Activated naive CD4-positive, alpha-beta T cell treated with anti-CD3 and anti-CD28 coated beads, Interleukin-2, amount 50 U/mL, for 72 hours (primary cell): ENCODE measurements around the gene CDK5RAP3. TPM values are rescaled to one million over a fixed set of nuclear protein-coding genes. Genes with fewer than 3 reads are reported as not detected.

Experiments
- ATAC-seq, 2 donors: fragments of 150-1000 bp; cut with Tn5 transposase; 2 replicates each; pipeline ENCODE4 v1.10.0; 2021; ENCODE audit warnings: mild to moderate bottlenecking in 2 of 2, moderate library complexity in 2 of 2
- DNase-seq, 2 donors: peaks; one replicate each; pipeline ENCODE4 v3.0.0; 2021 to 2022; ENCODE audit warnings: low spot score in 2 of 2
- H3K27ac Mint-ChIP-seq, 2 donors: one replicate each; pipeline ENCODE4 v1.8.0; 2022; ENCODE audit warnings: mild to moderate bottlenecking in 2 of 2, mixed read lengths in 2 of 2
- H3K36me3 Mint-ChIP-seq, 2 donors: one replicate each; pipeline ENCODE4 v1.8.0; 2022; ENCODE audit warnings: mixed read lengths in 2 of 2
- H3K9me3 Mint-ChIP-seq, 2 donors: one replicate each; pipeline ENCODE4 v1.8.0; 2022; ENCODE audit warnings: mixed read lengths in 2 of 2
- total RNA-seq, 2 donors: library from RNA; stranded (reverse); gene quantifications; one replicate each; pipeline ENCODE4 v1.2.3, GENCODE V29; 2022

Gene CDK5RAP3
- total RNA-seq, 2 donors from 2014 or later = 185 to 221 TPM

GRCh38 chr17:48021934-48022333 is 51.0 kb downstream of the CDK5RAP3 start:
- DNase-seq = no peak
- no peak for ATAC-seq
- H3K9me3 Mint-ChIP-seq = no peaks in the 10 kb centered on the region
- no peak overlapping the region for H3K27ac Mint-ChIP-seq
- H3K36me3 Mint-ChIP-seq = no peaks in the 10 kb centered on the region

- ATAC-seq = no peak
These were observed 52.0 kb downstream of the CDK5RAP3 start for GRCh38 chr17:48022901-48023300.

GRCh38 chr17:48023400-48024148 is 52.7 kb downstream of the CDK5RAP3 start:
- Mint-ChIP-seq H3K36me3 (no peaks in the 10 kb centered on the region), H3K9me3 (no peaks in the 10 kb centered on the region), H3K27ac (no peak overlapping the region)
- DNase-seq = peak in 1 of 2 donors; percentile 51
- ATAC-seq = peak; percentile 8 to 22

More at GRCh38 chr17:48022901-48023300, 52.0 kb downstream of the CDK5RAP3 start:
- no peaks in the 10 kb centered on the region for H3K36me3 Mint-ChIP-seq
- no peak for DNase-seq
- H3K27ac Mint-ChIP-seq = no peak overlapping the region
- H3K9me3 Mint-ChIP-seq = no peaks in the 10 kb centered on the region

- ATAC-seq (peak in 1 of 2 donors; percentile 13), DNase-seq (peak in 1 of 2 donors; percentile 44)
- Mint-ChIP-seq H3K27ac (peak overlapping the region in 1 of 2 donors; percentile 65), H3K36me3 (no peaks in the 10 kb centered on the region), H3K9me3 (no peaks in the 10 kb centered on the region)
These were observed 53.5 kb downstream of the CDK5RAP3 start for GRCh38 chr17:48024149-48025039.

- DNase-seq = peak; percentile 93 to 98
These were observed 54.4 kb downstream of the CDK5RAP3 start for GRCh38 chr17:48025040-48025903.

GRCh38 chr17:48025904-48026501 is 55.1 kb downstream of the CDK5RAP3 start:
- ATAC-seq (no peak), DNase-seq (no peak)
- H3K9me3 Mint-ChIP-seq = no peaks in the 10 kb centered on the region
- no peak overlapping the region for H3K27ac Mint-ChIP-seq
- no peaks in the 10 kb centered on the region for H3K36me3 Mint-ChIP-seq

More at GRCh38 chr17:48025040-48025903, 54.4 kb downstream of the CDK5RAP3 start:
- peak; percentile 93 to 94 for ATAC-seq
- peak overlapping the region in 1 of 2 donors; percentile 65 for H3K27ac Mint-ChIP-seq
- H3K36me3 Mint-ChIP-seq = no peaks in the 10 kb centered on the region
- no peaks in the 10 kb centered on the region for H3K9me3 Mint-ChIP-seq

GRCh38 chr17:48026502-48027321 is 55.8 kb downstream of the CDK5RAP3 start:
- Mint-ChIP-seq H3K27ac (no peak overlapping the region), H3K36me3 (no peaks in the 10 kb centered on the region), H3K9me3 (no peaks in the 10 kb centered on the region)
- DNase-seq (peak; percentile 67 to 80), ATAC-seq (peak in 1 of 2 donors; percentile 19)

- ATAC-seq = no peak
These were observed 56.5 kb downstream of the CDK5RAP3 start for GRCh38 chr17:48027322-48027981.

GRCh38 chr17:48028736-48029135 is 57.8 kb downstream of the CDK5RAP3 start:
- Mint-ChIP-seq H3K27ac (no peak overlapping the region), H3K9me3 (no peaks in the 10 kb centered on the region), H3K36me3 (no peaks in the 10 kb centered on the region)
- ATAC-seq (no peak), DNase-seq (no peak)

More at GRCh38 chr17:48027322-48027981, 56.5 kb downstream of the CDK5RAP3 start:
- Mint-ChIP-seq H3K9me3 (no peaks in the 10 kb centered on the region), H3K36me3 (no peaks in the 10 kb centered on the region), H3K27ac (no peak overlapping the region)
- DNase-seq = no peak

- DNase-seq (no peak), ATAC-seq (no peak)
- no peak overlapping the region for H3K27ac Mint-ChIP-seq
- no peaks in the 10 kb centered on the region for H3K9me3 Mint-ChIP-seq
- no peaks in the 10 kb centered on the region for H3K36me3 Mint-ChIP-seq
These were observed 59.6 kb downstream of the CDK5RAP3 start for GRCh38 chr17:48030531-48030930.

Other genes starting within 250 kb of the CDK5RAP3 start
- 10 to 100 TPM; 39.6 to 73.5 TPM for gene TBX21, start 237.9 kb upstream of the CDK5RAP3 start, total RNA-seq
- 10 to 100 TPM; 23.7 to 29.9 TPM for gene OSBPL7, start 149.3 kb upstream of the CDK5RAP3 start, total RNA-seq
- gene MRPL10, start 139.6 kb upstream of the CDK5RAP3 start, total RNA-seq = 10 to 100 TPM; 68.7 to 84.1 TPM
- under 1 TPM; 0.46 to 0.60 TPM for gene LRRC46, start 139.4 kb upstream of the CDK5RAP3 start, total RNA-seq
- 10 to 100 TPM; 30.9 to 34.8 TPM for gene SCRN2, start 129.8 kb upstream of the CDK5RAP3 start, total RNA-seq
- gene SP6, start 120.0 kb upstream of the CDK5RAP3 start, total RNA-seq = under 1 TPM; 0.16 to 0.23 TPM
- gene SP2, start 74.9 kb upstream of the CDK5RAP3 start, total RNA-seq = 10 to 100 TPM; 16.4 to 28.9 TPM
- gene PNPO, start 29.5 kb upstream of the CDK5RAP3 start, total RNA-seq = 10 to 100 TPM; 38.3 to 40.0 TPM
- not detected for gene PRR15L, start 13.2 kb upstream of the CDK5RAP3 start, total RNA-seq
- gene COPZ2, start 66.7 kb downstream of the CDK5RAP3 start, total RNA-seq = 1 to 10 TPM; 1.3 to 3.6 TPM
- 10 to 100 TPM; 81.9 to 92.5 TPM for gene NFE2L1, start 77.2 kb downstream of the CDK5RAP3 start, total RNA-seq
- gene CBX1, start 130.4 kb downstream of the CDK5RAP3 start, total RNA-seq = 10 to 100 TPM; 29.1 to 66.5 TPM
- gene SNX11, start 136.7 kb downstream of the CDK5RAP3 start, total RNA-seq = 10 to 100 TPM; 15.4 to 24.5 TPM